ENCODE data around the gene ARHGEF12. TPM values are rescaled to one million over a fixed set of nuclear protein-coding genes. Genes with fewer than 3 reads are reported as not detected.

Gene ARHGEF12
- total RNA-seq, 2 donors from 2014 or later, result 27.1 to 38.2 TPM

DNA sequence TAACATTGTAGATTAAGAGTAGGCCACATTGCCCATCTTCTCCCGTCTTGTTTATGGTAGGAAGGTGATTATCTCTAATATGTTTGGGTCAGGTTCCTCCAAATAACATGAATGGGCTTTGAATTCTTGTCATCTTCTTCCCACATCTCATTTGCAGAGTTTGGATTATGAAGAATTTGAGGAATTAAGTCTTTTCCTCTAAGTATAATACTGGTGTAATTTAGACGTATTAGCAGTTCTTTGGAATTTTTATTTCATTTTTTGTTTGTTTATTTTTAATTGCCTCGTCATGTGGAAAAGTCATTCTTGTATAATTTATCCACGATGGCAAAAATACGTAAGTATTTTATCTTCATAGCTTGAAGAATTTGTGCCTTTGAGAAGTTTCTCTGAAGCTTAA, 73.4 kb downstream of the ARHGEF12 start:
- Mint-ChIP-seq H3K27ac (no peak overlapping the region), H3K4me3 (no peak overlapping the region), H3K4me1 (ENCODE audit: low read depth in 2 of 2) (peaks cover 6 to 7% of the 10 kb centered on the region in 2 donors), H3K27me3 (no peaks in the 10 kb centered on the region), H3K36me3 (peaks cover 6% of the 10 kb centered on the region), H3K9me3 (no peaks in the 10 kb centered on the region)
- DNase-seq (ENCODE audit: low spot score), result no peak
- ATAC-seq, result no peak

DNA sequence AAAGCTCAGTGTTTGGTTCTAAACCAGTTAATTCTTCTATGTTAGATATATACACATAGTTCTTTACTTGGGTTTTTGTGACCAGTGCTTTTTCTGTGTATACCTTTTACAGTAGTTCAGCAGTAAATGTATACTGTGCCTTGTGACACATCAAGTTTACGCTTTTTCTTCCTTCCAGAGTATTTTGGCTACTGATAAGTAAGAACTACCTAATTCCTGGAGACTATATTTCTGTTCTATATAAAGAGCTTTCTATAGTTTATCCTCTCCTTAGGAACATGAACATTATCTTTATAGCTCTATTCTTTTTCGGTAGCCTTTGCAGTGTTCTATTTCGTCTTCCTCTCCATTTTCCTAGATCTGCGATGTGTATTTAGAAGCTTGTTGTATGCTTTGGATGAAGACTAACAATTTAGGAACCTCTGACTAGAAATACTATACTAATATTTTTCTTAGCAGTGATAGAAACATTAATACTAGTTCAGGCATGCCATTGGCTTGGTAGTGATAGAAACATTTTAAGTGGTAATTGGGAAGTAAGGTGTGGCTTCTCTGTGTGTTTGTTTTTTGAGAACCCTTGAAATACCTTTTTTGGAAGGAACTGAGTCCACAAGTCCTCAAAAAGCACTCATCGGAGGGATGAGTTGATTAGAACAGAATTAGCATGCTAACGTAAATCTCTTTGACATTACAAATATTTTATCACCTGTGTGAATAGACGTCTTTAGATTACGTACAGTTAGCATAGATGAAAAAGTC, 74.6 kb downstream of the ARHGEF12 start:
- peaks cover 6 to 7% of the 10 kb centered on the region in 2 donors for H3K4me1 Mint-ChIP-seq (ENCODE audit: low read depth in 2 of 2)
- H3K27ac Mint-ChIP-seq, result no peak overlapping the region
- no peak for DNase-seq (ENCODE audit: low spot score)
- no peaks in the 10 kb centered on the region for H3K9me3 Mint-ChIP-seq
- no peak for ATAC-seq
- H3K36me3 Mint-ChIP-seq, result peaks cover 6% of the 10 kb centered on the region
- H3K4me3 Mint-ChIP-seq, result no peak overlapping the region
- H3K27me3 Mint-ChIP-seq, result no peaks in the 10 kb centered on the region

DNA sequence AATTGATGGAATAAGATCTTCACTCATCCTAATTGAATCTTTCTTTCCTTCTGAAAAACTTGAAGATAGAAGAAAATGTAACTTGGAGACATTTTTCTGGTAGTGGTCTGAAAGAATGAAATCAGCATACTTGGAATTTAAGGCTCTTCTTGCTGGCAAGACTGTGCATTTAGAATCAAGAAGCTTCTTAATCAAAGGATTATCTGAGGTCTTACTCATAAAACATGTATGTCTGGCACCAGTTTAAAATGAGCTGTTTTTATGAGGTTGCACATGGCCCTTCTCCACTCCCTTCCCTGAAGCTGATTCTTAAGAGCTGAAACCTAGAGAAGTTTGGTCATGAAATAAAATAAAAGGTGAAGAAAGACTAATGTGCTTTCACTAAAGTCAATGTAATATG, 77.3 kb downstream of the ARHGEF12 start:
- no peak for ATAC-seq
- peaks cover 7 to 11% of the 10 kb centered on the region in 2 donors for H3K4me1 Mint-ChIP-seq (ENCODE audit: low read depth in 2 of 2)
- no peak for DNase-seq (ENCODE audit: low spot score)
- no peaks in the 10 kb centered on the region for H3K27me3 Mint-ChIP-seq
- no peak overlapping the region for H3K4me3 Mint-ChIP-seq
- H3K27ac Mint-ChIP-seq, result no peak overlapping the region
- H3K36me3 Mint-ChIP-seq, result peaks cover 9% of the 10 kb centered on the region
- no peaks in the 10 kb centered on the region for H3K9me3 Mint-ChIP-seq

DNA sequence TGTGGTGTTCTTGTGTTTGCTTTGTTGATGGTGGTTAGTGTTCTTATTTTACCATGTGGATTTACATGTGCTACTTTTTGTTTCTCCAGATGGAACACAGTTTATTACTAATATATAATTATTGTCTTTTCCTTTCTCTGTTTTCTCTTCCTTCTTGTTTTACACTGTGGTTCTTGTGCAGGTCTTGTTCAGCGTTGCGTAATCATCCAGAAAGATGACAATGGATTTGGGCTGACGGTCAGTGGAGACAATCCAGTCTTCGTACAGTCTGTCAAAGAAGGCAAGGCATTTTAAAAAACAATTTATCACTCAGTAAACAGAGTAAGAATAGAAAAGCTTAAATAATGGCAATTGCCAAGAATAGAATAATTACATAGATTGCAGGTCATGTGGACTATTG, 84.4 kb downstream of the ARHGEF12 start:
- H3K36me3 Mint-ChIP-seq, result peaks cover 4% of the 10 kb centered on the region
- ATAC-seq, result no peak
- H3K4me1 Mint-ChIP-seq (ENCODE audit: low read depth in 2 of 2), result peaks cover 0 to 5% of the 10 kb centered on the region in 2 donors
- H3K9me3 Mint-ChIP-seq, result no peaks in the 10 kb centered on the region
- DNase-seq (ENCODE audit: low spot score), result no peak
- H3K27me3 Mint-ChIP-seq, result no peaks in the 10 kb centered on the region
- no peak overlapping the region for H3K27ac Mint-ChIP-seq
- H3K4me3 Mint-ChIP-seq, result no peak overlapping the region

DNA sequence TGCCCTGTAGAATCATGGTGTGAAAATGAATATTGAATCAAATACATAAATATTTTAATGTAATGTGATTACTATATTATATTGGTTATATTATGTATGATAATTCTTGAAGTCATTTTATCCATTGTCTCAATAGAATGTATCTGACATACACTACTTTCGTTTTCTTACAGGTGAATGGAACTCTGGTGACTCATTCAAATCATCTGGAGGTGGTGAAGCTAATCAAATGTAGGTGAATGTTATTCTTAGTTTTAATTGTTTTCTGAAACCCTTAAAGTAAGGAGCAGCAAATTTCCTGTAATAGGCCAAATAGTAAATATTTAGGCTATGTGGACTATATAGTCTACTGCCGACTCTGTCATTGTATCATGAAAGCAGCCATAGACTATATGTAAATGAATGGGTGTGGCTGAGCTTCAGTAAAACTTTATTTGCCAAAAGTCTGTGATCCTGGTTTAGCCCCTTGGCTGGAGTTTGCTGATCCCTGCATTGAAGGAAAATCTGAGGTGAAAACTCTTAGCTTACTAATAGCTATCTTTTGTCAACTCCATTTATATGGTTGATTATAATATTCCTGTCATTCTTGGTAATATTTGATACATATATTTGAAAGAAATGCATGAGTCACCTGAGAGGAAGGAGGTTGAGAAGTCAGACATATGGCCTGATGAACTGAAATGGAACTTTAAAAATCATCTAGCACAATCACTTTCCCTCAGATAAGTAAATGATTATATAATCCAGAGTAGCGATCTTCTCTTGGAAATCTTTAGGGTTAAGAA, 88.2 kb downstream of the ARHGEF12 start:
- H3K27ac Mint-ChIP-seq, result no peak overlapping the region
- H3K27me3 Mint-ChIP-seq, result no peaks in the 10 kb centered on the region
- no peak for DNase-seq (ENCODE audit: low spot score)
- no peaks in the 10 kb centered on the region for H3K4me1 Mint-ChIP-seq (ENCODE audit: low read depth in 2 of 2)
- H3K4me3 Mint-ChIP-seq, result no peak overlapping the region
- no peaks in the 10 kb centered on the region for H3K36me3 Mint-ChIP-seq
- H3K9me3 Mint-ChIP-seq, result no peaks in the 10 kb centered on the region
- ATAC-seq, result no peak

DNA sequence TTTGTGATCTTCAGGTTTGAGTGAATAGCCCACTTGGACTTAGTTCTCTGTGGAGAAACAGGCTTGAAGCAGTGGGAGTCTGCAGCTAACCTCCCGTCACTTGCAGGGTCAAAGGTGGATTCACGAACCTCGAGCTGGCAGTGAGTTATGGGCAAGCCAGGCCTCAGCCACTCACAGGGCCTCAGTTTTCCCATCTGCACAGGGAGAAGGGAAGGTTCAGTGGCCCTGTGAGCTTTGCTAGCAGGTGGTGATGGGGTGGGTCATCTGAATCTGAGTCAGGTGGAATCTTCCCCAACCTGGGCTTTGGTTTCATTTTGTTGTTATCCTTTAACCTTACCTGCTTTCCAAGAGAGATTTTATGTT, 88.7 kb downstream of the ARHGEF12 start:
- Mint-ChIP-seq H3K36me3 (no peaks in the 10 kb centered on the region), H3K4me1 (ENCODE audit: low read depth in 2 of 2) (no peaks in the 10 kb centered on the region), H3K9me3 (no peaks in the 10 kb centered on the region), H3K27ac (no peak overlapping the region), H3K27me3 (no peaks in the 10 kb centered on the region), H3K4me3 (no peak overlapping the region)
- no peak for ATAC-seq
- DNase-seq (ENCODE audit: low spot score), result no peak

DNA sequence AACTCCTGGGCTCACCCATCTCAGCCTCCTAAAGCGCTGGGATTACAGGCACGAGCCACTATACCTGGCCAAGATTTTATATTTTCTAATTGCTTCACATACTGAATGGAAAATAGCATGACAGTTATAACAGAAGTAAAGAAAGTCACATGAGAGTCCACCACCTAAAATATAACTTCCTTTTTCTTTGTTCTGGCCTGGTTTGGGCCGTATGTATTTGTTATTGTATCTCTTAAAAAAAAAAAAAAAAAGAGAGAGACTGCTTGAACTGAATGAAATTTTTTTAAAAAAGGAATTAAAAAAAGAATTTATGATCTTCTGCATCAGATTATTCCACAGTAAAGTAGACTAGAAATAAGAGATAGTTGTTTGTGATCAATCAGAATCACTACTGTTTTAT, 89.3 kb downstream of the ARHGEF12 start:
- Mint-ChIP-seq H3K4me3 (no peak overlapping the region), H3K4me1 (ENCODE audit: low read depth in 2 of 2) (no peaks in the 10 kb centered on the region), H3K36me3 (no peaks in the 10 kb centered on the region), H3K27me3 (no peaks in the 10 kb centered on the region), H3K27ac (no peak overlapping the region), H3K9me3 (no peaks in the 10 kb centered on the region)
- DNase-seq (ENCODE audit: low spot score) (no peak), ATAC-seq (no peak)

DNA sequence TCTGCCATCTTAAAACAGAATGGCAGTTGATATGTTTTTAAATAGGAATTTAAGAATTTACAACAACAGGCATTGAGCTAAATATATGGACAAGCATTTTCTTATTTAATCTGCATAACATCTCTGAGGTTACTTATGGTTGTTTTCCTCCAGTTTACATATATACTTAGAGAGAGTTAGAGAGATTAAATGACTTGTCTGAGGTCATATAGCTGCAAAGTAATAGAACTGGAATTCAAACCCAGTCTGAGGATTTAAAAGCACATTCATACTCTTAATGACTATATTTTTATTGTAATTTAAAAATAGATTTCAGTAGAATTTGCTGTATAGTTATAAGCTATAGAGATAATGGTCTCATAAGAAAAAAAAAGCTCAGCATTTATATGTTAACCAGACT, 93.9 kb downstream of the ARHGEF12 start:
- no peaks in the 10 kb centered on the region for H3K27me3 Mint-ChIP-seq
- H3K27ac Mint-ChIP-seq, result no peak overlapping the region
- no peak for DNase-seq (ENCODE audit: low spot score)
- no peaks in the 10 kb centered on the region for H3K36me3 Mint-ChIP-seq
- ATAC-seq, result no peak
- no peaks in the 10 kb centered on the region for H3K9me3 Mint-ChIP-seq
- H3K4me3 Mint-ChIP-seq, result no peak overlapping the region
- H3K4me1 Mint-ChIP-seq (ENCODE audit: low read depth in 2 of 2), result peaks cover 18% of the 10 kb centered on the region in 2 donors

DNA sequence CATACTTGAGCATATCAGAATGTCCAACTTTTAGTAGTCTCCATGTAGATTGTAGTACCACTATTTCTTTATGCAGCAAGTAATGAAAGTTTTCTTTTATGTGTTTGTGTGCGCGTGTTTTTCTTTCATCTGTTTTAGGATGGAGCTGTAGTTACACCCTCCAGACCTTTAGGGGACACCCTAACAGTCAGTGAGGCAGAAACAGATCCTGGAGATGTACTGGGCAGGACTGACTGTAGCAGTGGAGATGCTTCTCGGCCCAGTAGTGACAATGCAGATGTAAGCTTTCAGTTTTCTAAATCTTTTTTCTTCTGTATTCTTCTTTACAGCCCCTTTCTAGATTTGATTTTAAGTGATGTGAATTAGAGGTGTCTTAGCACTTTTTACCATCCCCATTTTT, 95.4 kb downstream of the ARHGEF12 start:
- no peaks in the 10 kb centered on the region for H3K27me3 Mint-ChIP-seq
- peaks cover 18% of the 10 kb centered on the region in 2 donors for H3K4me1 Mint-ChIP-seq (ENCODE audit: low read depth in 2 of 2)
- H3K27ac Mint-ChIP-seq, result peak overlapping the region; percentile 29 to 76
- no peaks in the 10 kb centered on the region for H3K9me3 Mint-ChIP-seq
- ATAC-seq (peak in 1 of 2 donors; percentile 59), DNase-seq (ENCODE audit: low spot score) (no peak)
- peak overlapping the region; percentile 16 for H3K4me3 Mint-ChIP-seq
- H3K36me3 Mint-ChIP-seq, result no peaks in the 10 kb centered on the region

DNA sequence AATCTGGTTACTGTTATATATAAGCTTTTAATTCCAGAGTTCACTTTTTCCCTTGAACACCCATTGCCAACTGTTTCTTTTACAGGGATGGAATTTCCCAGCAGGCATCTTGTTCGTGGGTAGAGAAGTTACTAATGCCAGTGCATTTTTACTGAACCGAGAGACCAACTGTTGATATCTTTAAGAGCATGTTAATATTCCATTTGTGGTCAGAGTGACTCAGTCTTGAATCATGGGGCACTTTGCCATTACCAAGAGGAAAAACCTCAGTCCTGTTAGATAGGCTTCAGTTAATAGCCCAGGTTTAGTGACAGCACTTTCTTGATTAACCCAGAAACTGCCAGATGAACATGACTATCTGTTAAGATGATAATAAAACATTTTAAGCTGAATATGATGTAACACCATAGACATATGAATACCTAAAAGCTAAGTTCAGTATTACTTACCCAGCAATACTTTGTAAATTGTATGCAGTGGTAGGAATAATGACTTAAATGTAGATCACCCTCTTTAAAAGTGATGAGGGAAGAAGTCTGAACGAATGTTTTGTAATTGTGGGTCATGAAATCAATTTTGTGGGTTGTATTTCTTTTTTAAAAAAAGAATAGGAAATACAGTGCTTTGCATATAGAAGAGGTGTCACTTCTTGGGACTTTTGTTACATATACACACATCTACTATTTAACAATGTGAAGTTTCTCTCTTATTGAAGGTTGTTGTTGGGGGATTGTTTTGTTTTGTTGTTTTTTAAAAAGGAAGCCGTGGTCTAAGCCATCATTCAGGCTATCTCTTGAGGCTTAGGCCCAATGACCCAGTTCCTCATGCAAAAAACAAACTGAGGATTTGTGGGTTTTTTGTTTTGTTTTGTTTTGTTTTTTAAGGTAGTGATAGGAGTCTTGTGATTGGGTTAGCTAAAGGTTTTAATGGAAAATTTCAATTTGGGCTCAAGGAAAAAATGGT, 96.1 kb downstream of the ARHGEF12 start:
- DNase-seq (ENCODE audit: low spot score), result no peak
- H3K4me3 Mint-ChIP-seq, result peak overlapping the region; percentile 16
- H3K27me3 Mint-ChIP-seq, result no peaks in the 10 kb centered on the region
- peaks cover 18% of the 10 kb centered on the region in 2 donors for H3K4me1 Mint-ChIP-seq (ENCODE audit: low read depth in 2 of 2)
- H3K27ac Mint-ChIP-seq, result peak overlapping the region; percentile 29 to 76
- peak; percentile 70 to 82 for ATAC-seq
- no peaks in the 10 kb centered on the region for H3K36me3 Mint-ChIP-seq
- no peaks in the 10 kb centered on the region for H3K9me3 Mint-ChIP-seq

DNA sequence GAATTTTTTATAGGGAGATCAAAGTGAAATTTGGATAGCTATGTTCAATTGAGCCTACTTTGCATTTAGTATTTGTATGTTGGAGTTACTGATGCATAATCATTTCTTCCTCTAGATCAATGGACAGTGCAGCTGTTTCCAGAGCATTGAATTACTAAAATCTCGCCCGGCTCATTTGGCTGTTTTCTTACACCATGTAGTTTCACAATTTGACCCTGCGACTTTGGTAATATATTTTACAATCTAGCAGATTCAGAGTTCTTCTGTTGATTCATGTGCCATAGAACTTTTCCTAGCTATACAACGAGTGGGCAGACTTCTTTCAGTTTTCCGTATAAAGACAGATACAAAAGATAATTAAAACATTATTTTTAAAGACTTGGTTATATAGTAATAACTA, 105.4 kb downstream of the ARHGEF12 start:
- H3K27ac Mint-ChIP-seq, result no peak overlapping the region
- no peaks in the 10 kb centered on the region for H3K4me1 Mint-ChIP-seq (ENCODE audit: low read depth in 2 of 2)
- H3K27me3 Mint-ChIP-seq, result no peaks in the 10 kb centered on the region
- ATAC-seq (no peak), DNase-seq (ENCODE audit: low spot score) (no peak)
- peaks cover 6% of the 10 kb centered on the region for H3K36me3 Mint-ChIP-seq
- no peak overlapping the region for H3K4me3 Mint-ChIP-seq
- no peaks in the 10 kb centered on the region for H3K9me3 Mint-ChIP-seq

DNA sequence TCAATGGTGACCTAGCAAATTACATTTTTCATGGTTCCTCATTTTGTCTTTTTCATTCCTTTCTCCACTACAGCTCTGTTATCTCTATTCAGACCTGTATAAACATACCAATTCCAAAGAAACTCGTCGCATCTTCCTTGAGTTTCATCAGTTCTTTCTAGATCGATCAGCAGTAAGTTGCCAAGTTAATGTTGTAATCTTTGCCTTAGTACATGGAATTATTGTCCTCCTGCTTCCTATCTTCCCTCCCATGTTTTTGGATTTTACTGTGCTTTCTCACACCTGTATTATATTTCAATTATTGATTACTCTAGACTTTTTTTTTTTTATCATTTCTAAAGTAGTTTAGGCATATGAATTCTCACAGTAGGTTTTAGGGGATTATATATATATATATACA, 105.8 kb downstream of the ARHGEF12 start:
- ATAC-seq (no peak), DNase-seq (ENCODE audit: low spot score) (no peak)
- Mint-ChIP-seq H3K36me3 (peaks cover 6% of the 10 kb centered on the region), H3K9me3 (no peaks in the 10 kb centered on the region), H3K4me3 (no peak overlapping the region), H3K27ac (no peak overlapping the region), H3K27me3 (no peaks in the 10 kb centered on the region), H3K4me1 (ENCODE audit: low read depth in 2 of 2) (no peaks in the 10 kb centered on the region)

DNA sequence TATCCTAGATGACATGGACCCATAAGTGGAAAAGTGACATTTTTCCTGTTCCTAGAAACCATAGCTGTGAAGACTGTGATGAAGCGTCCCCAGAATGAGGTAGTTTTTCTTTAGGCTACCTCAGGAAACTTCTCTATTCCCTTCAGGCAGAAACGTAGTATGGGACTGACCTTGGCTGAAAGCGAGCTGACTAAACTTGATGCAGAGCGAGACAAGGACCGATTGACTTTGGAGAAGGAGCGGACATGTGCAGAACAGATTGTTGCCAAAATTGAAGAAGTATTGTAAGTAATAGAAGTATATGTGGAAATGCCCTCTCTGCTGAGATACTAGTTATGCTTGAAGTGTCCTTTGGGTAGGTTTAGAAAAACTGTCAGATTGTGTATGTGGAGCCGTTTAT, 110.6 kb downstream of the ARHGEF12 start:
- ATAC-seq (no peak), DNase-seq (ENCODE audit: low spot score) (no peak)
- Mint-ChIP-seq H3K9me3 (no peaks in the 10 kb centered on the region), H3K4me1 (ENCODE audit: low read depth in 2 of 2) (peaks cover 0 to under 1% of the 10 kb centered on the region in 2 donors), H3K36me3 (peaks cover 30% of the 10 kb centered on the region), H3K4me3 (no peak overlapping the region), H3K27me3 (no peaks in the 10 kb centered on the region), H3K27ac (no peak overlapping the region)

Data from natural killer cell treated with Interleukin-12 subunit alpha and Interleukin-12 subunit beta and Interleukin-15 and Interleukin-18, amount 100 ng/mL, for 72 hours (primary cell).